ENCODE results near the gene TRIML2. TPM values are rescaled to one million over a fixed set of nuclear protein-coding genes. Genes with fewer than 3 reads are reported as not detected.

Gene TRIML2
- total RNA-seq, 4 donors from 2014 or later: not detected

GRCh38 chr4:188145601-188146000 lies 36.2 kb upstream of the TRIML2 start:
- DNase-seq (ENCODE audit: low spot score) (no peak), ATAC-seq (ENCODE audit: low FRiP score) (no peak)
- no peak for TF ChIP-seq CTCF (IDR thresholded peaks at IDR 0.05)

GRCh38 chr4:188143731-188144130 lies 34.3 kb upstream of the TRIML2 start:
- DNase-seq (ENCODE audit: low spot score): no peak
- no peak for ATAC-seq (ENCODE audit: low FRiP score)
- no peak for TF ChIP-seq CTCF (IDR thresholded peaks at IDR 0.05)

DNA sequence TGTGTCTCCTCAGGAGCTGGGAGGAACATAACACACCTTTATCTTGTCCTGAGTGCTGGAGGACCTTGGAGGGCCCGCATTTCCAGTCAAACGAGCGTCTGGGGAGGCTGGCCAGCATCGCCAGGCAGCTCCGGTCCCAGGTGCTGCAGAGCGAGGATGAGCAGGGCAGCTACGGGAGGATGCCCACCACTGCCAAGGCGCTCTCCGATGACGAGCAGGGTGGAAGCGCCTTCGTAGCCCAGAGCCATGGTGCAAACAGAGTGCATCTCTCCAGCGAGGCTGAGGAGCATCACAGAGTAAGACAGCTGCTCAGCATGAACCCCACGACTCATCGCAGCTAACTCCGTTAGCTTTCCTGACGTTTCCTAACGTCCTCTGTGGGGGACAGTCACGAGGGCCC lies 30.3 kb upstream of the TRIML2 start:
- no peak for TF ChIP-seq CTCF (IDR thresholded peaks at IDR 0.05)
- ATAC-seq (ENCODE audit: low FRiP score): no peak
- no peak for DNase-seq (ENCODE audit: low spot score)

DNA sequence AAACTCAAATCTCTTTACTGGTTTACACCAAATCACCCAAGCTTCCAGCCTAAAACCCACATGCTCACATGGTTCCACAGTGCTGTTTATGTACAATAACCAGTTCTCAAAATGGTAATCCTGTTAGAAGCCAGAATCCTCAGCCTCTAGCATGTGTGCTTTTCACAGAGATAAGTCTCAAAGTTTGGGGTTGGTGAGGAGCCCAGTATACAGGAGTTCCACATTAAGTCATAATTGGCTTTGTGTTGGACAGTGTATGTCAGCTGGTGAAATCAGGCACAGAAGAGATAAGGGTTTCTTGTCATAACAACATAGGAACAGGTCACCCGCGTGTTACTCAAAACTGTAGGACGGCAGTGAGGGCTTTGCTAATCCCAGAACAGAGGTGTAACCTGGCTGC lies 29.7 kb upstream of the TRIML2 start, which contains the start of gene TRIML1:
Gene TRIML1, plus strand, starts transcription at position 301 of the 400 bp plus-strand sequence. CDS start 118 bp downstream, outside the sequence.
- TF ChIP-seq CTCF (IDR thresholded peaks at IDR 0.05): no peak
- DNase-seq (ENCODE audit: low spot score) (no peak), ATAC-seq (ENCODE audit: low FRiP score) (no peak)

DNA sequence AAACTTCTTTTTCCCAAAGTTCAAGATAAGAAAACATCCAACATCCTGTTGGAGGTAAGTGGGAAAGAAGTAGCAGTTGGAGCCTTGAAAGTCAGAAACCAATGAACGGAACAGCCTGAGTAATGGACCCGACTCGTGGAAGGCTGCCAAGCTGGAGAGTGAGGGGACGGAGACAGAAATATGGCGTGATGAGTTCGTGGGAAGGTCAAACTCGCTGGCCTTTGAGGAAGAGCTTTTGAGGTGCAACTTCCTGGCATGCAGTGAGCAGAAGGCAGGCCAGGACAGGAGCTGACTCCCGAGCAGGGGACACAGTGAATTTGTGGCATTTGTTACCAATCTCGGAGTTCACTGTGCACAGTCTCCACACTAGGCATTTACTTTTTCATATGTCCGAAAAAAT lies 28.8 kb upstream of the TRIML2 start:
- TF ChIP-seq CTCF (IDR thresholded peaks at IDR 0.05): no peak
- DNase-seq (ENCODE audit: low spot score): no peak
- ATAC-seq (ENCODE audit: low FRiP score): no peak

DNA sequence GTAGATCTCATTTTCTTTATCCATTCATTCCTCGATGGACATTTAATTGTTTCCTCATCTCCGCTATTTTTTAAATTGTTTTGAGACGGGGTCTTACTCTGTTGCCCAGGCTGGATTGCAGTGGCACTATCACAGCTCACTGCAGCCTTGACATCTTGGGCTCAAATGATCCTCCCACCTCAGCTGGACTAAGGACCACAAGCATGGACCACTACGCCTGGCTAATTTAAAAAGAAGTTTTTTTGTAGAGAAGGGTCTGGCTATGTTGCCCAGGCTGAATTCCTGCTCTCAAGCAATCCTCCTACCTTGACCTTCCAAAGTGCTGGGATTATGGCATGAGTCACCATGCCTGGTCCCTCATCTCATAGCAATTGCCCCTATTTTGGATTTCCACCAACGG lies 22.8 kb upstream of the TRIML2 start:
- ATAC-seq (ENCODE audit: low FRiP score) (no peak), DNase-seq (ENCODE audit: low spot score) (no peak)
- TF ChIP-seq CTCF (IDR thresholded peaks at IDR 0.05): no peak

DNA sequence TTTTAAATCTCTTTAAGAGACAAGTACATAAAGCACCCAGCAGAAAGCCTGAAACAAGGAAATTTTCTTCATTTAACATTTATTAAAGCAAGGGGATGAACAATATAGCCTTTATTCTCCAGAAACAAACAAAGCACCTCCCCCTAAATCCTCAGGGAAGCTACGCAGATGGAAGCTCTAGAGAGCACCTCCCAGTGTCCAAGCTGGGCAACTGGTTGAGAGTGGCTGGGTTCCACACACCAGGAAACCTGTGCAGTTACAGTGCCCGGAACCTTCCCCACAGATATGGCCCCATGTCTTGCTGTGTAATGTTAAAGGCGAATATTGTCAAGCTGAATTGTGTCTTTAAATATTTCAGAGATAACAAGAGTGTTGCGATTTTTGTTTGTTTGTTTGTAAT lies 21.0 kb upstream of the TRIML2 start:
- ATAC-seq (ENCODE audit: low FRiP score) (no peak), DNase-seq (ENCODE audit: low spot score) (no peak)
- TF ChIP-seq CTCF (IDR thresholded peaks at IDR 0.05): no peak

All from omental fat pad (tissue), 4 donors.